NCI-H748 (cell line): ENCODE data around the gene ACOX1.
A peak's percentile ranks its signal among the peaks of the same experiment; 100 is the strongest.

ENCODE experiments used
- DNase-seq: peaks from one replicate; lab custom pipeline; 2025; ENCODE audit not compliant: unreplicated experiment; lab: John Stamatoyannopoulos, UW

The ACOX1 gene

DNA sequence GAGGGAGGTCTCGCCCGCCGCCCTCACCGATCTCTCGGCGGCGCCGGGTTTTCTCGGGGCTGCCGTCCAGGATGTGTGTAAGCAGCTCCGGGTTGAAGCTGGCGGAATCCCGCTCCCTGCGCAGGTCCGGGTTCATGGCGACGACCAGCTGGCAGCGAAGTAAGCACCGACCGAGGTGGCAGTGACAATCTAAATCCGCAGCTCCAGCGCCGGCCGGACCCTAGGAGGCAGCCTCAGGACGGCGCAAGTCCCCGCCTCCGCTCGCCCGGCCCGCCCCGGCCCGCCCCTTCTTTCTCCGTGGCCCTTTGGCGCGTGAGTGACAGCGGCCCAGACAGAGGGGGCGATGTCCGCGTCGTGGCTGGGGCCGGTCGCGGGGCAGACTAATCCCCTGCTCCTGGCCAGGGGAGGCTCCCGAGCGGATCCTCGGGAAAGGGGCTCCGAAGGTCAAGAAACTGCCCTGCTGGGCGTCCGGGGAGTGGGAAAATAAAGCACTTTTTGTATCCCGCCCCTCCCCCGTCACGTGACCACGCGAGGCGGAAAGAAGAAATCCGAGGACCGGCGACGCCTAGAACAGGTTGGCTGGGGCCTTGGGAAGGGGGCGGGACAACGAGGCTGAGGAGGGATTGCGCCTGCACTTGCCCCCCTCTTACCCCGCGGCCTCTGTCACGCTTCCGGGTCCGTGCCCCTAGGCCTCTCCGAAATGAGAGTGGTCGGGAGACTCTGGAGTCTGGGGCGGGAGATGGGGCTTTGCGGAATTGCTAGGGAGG is at the start of gene ACOX1, which contains the start of gene TEN1:
TSS of gene ACOX1 (minus strand) at position 229 of the 767 bp plus-strand sequence. CDS start at position 136, 93 bp downstream.
TSS of gene TEN1 (plus strand) at position 303 of the 767 bp plus-strand sequence. CDS start 6,953 bp downstream, outside the sequence.
- peak; percentile 95 for DNase-seq

DNA sequence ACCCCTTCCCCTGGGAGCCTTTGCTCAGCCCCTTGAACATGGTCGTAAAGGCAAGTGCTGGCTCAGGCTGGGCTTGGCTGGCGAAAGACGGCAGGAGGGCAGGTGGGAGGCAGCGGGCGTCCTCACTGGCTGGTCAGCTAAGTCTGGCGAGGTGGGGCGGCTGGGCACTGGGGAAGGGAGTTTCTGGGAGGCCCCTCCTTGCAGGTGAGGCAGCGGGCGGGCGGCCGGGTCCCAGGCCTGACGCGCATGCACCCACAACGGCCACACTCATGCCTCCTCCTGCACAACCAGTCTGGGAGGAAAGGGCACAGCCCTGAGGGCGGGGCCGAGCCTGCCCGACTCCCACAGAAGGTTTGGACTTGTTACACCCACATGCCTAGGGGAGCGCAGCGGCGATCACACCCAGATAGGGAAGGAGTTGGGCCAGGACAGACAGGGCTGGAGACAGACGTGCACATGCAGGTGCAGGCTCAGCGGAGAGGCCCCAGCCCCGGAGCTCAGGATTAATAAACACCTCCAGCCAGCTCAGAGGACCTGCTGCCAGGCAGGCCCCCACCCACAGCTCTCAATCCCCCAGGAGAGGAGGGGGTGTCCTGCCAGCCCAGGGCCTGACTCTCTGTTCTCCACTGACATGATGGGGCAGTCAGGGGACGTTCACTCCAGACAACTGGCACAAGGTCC is 48.3 kb upstream of the ACOX1 start, which contains the start of gene EVPL:
TSS of gene EVPL (minus strand) at position 148 of the 681 bp plus-strand sequence. CDS start at position 40, 108 bp downstream.
- DNase-seq, result no peak

DNA sequence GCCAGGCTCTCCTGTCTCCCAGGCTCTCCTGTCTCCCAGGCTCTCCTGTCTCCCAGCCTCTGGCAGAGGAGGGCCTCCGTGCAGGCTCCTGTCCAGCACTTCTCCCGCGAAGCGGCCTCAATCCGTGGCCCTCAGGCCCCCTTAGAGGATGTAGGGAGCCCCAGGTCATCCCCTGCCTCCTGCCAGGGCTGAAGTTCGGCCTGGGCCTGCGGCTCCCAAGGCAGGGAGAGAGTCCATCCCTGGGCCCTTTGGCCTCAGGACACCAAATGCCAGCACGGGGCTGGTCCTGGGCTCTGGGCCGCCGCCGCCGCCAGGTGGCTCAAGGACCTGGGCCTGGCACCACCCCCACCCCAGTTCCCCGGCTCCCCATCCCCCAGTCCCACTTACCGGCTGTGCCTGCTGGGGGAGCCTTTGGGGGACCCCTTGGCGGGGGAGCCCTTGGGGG is 47.8 kb upstream of the ACOX1 start:
- no peak for DNase-seq

DNA sequence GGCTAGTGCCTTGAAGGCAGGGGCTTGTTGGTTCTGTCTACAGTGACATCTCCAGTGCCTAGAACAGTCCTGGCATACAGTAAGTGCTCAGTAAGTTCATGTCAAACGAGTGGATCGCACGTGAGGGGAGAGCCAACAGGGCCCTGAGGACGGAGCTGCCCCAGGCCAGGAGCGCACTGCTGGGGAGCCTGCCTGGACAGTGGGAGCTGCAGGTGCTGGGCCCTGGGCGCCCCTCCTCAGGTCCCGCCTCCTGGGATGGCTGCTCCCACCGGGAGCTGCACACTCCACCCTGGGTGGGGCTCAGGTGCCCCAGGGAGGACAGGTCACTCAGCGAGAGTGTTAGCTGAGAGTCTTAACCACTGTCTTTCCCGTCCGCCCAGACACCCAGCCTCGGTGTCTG is 46.3 kb upstream of the ACOX1 start:
- DNase-seq, result no peak

DNA sequence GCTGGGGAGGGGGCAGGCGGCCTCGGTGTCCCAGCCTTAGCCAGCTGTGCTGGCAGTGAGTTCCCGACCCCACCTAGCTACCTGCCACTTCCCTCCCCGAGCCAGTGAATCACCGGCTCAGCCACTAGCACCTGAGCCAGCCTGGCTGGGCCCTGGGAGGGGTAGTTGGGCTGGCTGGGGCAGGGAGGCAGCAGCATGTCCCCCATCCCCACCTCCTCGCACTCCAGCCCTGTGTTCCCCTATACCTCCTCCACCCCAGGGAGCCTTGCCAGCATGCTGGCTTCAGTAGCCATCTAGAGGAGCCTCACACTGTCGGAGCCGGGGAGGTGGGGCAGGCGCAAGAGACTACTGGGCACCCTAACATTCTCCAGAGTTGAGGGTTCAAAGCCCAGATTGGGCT is 45.4 kb upstream of the ACOX1 start:
- DNase-seq, result no peak

DNA sequence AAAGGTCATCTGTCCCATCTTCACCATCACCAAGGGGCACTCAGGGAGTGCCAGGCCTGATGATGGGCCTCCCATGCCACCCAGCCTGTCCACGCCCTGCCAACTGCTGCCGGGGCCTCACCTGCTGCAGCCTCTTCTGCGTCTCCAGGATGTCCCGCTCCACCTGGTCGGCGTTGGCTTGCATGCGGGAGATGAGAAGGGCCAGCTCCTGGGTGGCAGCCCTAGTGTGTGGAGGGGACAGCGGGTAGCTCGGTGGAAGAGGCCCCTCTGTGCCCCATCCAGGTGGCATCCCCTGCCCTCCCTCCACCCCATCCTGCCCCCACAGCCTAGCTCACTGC is 44.9 kb upstream of the ACOX1 start:
- DNase-seq, result no peak

DNA sequence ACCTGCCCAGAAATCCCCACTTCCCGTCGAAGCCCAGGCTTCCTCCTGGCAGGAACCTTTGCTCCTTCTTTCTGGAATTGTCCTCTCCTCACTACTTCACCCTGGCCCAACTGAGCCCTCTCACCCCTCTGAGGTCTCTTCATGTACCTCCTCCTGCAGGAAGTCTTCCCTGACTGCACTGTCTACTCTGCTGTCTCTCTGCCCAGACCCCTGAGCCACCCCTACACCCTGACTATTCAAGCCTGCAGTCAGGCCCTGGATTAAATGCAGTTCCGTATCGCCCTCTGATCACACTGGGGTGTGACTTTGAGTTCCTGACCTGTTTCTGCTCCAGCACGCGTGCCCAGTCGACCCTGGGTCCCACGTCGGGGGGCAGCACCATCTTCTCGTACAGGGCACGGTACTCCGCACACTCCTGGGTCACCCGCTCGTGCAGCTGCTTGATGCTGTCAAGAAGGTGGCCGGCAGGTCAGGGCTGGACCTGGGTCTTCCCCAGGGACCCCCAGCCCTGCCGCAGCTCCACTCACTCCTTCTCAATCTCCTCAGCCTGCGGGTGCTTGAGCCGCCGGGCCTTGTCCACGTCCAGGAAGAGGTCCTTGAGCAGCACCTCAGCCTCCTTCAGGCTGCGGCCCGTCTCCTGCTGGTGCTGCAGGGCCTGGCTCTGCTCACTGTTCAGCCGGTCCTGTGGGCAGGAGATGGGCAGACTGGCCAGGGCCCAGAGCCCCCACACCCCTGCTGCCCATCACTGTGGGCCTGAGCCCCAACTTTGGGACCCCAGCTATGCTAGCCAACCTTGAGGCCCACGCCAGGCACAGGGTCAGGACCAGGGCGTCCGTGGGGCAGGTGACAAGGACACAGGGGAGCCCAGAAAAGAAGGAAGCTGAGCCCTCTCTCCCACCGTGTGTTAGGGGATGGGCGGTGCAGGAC is 44.3 kb upstream of the ACOX1 start:
- DNase-seq, result no peak

DNA sequence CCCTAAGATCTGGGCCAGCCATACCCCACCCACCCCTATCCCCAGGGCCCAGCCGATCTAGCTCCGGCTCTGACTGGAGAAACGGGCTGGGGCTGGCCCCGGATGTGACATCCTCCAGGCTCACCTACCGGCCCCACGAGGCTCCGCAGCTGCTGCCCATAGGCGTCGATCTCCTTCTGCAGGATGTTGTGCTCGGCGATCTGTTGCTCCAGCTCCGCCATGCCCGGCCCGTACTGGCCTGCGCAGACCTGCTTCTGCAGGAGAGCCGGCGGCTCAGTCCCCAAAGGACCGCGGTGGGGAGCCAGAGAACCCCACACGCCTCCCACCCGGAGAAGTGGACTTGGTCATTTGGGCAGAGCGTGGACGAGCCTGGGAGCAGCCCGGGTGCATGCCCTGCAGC is 43.3 kb upstream of the ACOX1 start:
- no peak for DNase-seq

DNA sequence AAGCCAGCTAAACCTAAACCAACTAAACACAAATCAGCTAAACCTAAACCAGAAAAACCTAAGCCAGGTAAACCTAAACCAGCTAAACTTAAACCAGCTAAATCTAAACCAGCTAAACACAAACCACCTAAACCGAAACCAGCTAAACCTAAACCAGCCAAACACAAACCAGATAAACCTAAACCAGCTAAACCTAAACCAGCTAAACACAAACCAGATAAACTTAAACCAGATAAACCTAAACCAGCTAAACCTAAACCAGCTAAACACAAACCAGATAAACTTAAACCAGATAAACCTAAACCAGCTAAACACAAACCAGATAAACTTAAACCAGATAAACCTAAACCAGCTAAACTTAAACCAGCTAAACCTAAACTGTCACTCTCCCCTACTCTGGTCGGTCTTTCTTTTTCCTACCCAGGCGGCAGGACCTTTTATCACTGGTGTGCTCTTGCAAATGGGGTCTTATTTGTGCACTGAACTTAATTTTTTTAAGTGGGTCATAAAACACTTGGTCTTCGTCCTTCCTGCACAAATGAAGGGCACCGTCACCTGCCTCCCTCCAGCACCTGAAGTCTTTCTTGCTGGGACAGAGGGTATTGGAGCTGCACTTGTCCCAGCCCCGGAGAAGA is 41.0 kb upstream of the ACOX1 start:
- no peak for DNase-seq

DNA sequence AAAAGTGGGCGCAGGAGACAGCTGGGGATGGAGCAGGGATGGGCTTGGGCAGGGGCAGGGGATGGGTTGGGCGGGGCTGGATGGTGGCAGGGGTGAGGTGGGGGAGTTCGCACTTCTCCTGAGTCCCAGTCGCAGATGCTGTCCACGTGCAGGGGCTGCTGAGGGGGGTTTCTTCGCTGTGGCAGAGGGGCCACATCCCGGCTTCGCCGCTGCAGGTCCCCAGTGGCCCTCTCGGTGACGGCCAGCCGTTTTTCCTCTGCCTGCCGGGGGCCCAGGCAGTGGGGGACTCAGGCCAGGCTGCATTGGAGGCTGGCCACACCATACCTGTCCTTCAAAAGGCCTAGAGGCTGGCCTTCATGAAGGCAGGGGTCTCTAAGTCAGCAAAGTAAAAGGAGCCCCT is 39.8 kb upstream of the ACOX1 start:
- DNase-seq, result no peak

DNA sequence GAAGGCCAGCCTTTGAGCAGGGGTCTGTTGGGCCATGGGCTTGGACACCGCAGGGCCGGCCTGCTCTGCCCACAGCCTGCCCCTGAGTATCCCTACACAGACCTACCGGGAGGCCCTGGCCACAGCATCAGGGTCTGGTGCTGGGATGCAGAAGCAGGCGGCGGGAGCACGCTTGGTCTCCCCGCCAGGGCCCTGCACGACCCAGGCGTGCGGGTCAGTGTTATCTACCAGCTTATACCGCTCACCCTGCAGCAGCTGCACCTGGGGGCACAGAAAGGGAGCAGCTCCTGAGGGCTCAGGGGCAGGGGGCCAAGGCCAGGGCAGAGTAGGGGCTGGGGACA is 39.3 kb upstream of the ACOX1 start:
- no peak for DNase-seq

DNA sequence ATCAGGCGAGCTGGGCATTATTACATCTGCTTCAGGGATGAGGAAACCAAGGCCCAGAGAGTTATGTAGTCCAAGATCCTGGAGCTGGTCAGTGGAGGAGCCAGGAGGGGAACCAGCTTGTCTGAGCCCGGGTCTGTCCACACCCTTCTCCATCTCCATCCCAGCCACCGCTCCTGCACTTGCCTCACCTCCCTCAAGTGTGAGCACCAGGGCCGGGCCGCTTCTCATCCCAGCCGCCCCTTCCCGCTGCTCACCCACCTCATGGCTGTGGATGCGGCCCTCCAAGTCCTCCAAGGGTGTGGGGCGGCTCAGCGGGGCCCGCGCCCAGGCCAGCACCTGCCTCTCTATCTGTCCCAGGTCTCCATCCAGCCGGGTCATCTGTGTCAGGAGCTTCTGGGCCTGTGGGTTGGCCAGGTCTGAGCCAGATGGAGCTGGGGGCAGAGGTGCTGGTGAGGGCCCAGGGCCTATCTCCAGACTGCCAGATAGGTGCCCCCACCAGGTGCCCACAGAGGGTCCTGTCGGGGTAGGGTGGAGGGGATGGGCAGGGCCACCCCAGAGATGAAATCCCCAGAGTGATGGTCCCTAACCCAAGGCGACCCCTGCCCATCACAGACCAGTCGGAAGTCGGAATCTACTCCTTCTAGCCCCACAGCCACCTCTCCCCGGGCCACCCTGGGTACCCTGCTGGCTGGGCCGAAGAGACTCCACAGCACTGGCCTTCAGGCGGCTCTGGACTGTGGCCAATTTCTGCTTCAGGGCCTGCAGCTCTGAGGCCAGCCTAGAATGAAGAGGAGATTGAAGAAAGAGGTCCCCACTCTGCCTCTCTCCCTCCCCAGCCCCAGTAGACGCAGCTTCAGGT is 38.7 kb upstream of the ACOX1 start:
- no peak for DNase-seq

DNA sequence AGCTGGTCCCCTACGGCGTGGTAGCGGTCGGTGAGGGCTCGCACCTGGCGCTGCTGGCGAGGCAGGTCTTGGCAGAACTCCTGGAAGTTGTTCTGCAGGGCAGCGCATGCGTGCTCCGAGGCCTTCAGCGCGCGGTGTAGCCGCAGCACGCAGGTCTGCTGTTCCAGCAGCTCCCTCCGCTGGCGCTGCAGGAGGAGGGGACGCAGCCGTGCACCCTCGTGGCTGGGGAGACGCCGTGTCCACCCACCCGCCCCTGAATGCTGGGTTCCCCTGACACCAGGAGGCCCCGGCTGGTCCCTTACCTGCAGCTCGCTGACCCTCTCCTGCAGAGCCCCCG is 35.9 kb upstream of the ACOX1 start:
- DNase-seq, result no peak

DNA sequence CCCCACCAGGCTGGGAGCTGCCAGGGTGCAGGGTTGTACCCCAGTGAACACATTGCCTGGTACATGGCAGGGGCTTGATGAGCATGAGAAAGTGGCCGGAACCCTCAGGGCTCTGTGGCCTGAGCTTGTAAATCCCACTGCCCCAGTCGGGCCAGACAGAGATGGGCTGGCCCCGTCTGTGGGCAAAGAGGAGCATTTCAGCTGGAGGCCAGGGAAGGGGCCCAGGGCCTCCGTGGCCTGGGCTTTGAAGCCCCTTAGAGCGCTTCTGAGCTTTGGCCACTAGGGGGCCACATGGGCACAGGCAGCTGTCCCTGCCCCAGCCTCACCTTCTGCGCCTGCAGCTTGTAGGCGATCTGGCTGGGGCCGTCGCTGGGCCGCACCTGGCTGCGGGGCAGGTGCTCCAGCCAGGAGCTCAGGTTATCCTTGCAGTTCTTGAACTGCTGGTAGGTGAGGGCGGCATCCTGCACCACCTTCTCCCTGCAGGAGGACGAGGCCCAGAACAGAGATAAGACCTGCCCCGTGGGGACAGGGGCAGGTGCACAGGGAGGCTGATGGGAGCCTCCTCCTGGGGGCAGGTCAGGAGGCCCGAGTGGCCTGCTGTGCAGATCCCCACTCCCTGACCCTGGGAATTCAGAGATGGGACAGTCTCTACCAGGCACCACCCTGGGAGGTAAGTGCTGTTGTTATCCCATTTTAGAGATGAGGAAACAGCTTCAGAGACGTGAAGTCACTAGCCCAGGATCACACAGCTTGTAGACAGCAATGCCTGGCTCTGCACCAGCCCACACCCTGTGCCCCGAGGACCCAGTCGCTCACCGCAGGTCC is 35.3 kb upstream of the ACOX1 start:
- peak; percentile 81 for DNase-seq

DNA sequence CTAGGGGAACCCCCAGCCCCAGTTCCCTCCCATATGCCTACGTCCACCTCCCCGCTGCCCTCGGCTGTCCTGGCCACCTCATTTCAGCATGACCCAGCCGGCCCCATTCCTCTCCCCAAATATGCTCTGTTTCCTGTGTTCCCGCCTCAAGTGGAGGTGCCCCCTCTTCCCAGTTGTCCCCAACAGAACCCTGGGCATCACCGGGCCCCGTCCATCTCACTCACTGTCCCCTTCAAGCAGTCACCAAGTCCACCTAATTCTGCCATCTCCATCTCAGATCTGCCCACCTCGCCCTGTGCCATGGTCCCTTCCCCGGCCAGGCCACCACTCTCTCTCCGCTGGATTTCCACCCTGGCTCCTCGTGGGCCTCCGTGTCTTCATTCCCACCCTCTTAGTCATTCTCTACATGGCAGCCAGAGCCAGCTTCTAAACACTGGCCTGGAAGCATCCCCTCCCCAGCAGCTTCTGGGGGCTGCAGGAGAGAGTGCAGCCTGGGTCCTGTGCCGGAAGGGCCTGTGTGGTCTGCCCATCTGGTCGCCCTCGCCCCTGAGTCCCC is 34.5 kb upstream of the ACOX1 start:
- no peak for DNase-seq

DNA sequence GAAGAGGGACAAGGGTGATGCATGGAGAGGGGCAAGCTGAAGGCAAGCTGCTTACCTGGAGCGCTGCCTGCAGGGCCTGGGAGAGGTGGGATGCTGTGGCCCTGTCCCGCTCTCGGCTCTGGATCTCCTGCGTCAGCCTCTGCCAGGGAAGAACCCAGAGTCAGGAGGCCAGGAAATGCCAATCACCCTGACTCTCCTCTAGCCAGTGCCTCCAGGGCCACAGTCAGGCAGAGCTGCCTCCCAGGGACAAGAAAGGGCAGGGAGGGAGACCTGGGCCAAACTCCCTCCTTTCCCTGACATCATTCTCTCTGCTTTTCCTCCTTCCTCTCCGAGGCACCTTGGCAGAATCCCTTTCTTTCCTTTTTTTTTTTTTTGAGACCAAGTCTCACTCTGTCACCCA is 33.0 kb upstream of the ACOX1 start:
- DNase-seq, result no peak

DNA sequence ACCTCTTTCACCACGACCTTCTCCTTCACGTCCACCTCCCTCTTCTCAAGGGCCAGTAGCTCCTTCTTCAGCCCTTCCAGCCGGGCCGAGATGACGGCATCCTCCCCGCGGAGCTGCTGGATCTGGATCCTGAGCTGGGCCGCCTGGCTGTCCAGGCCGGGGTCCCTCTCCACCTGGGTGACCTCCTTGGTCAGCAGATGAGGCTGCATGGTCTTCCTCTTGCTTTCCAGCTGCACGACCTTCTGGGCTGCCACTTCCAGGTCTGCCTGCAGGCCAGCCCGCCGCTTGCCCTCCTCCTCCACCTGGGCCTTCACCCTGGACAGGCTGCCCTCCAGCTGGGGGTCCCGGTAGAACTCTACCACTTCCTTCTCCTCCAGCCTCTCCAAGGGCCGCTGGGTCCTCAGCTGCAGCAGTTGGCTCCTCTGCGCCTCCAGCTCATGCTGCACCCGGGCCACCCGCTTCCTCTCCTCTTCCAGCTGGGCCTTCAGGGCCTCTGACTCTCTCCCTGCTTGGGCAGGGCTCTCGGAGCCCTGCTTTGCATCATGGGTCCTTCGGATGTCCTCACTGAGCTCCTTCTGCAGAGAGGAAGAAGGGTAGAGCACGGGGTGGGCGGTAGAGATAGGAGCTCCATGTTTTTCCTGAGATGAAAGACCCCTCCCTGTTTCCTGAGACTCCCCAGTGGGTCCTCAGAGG is 31.1 kb upstream of the ACOX1 start:
- DNase-seq, result no peak

DNA sequence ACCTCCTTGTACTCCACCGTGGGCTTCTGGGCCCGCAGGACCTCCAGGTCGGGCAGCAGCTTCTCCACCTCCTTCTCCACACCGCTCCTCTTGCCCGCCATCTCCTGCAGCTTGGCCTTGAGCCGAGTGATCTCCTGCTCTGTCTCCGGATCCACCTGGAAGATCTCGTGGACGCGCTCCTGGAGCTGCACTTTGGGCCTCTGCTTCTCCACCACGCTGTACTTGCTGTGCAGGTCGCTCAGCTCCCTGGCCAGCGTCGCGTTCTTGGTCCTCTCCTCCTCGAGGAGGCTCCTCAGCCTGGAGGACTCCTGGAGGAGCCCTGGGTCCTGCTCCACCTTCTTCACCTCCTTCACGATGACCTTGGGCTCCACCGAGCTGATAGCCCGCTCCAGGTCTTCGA is 30.5 kb upstream of the ACOX1 start:
- DNase-seq, result no peak
